Activated CD4-positive, alpha-beta memory T cell treated with anti-CD3 and anti-CD28 coated beads, Interleukin-2, amount 10 ng/mL, durations not matched to agents 7 days and 5 days (primary cell): ENCODE measurements around the gene SLCO3A1. TPM values are rescaled to one million over a fixed set of nuclear protein-coding genes. Genes with fewer than 3 reads are reported as not detected.

Experiments used
- CTCF ChIA-PET: fragments of 350-600 bp; sonication (Branson Sonifier 250); formaldehyde crosslinking; loops from one replicate; lab custom pipeline; 2021; ENCODE audit warnings: antibody characterized with exemption, inconsistent platforms; lab: Charles Lee
- POLR2A ChIA-PET: fragments of 350-600 bp; sonication (Branson Sonifier 250); formaldehyde crosslinking; loops from one replicate; lab custom pipeline; 2021; ENCODE audit warnings: antibody characterized with exemption; lab: Charles Lee
- DNase-seq: peaks from one replicate; pipeline ENCODE4 v3.0.0-alpha.2; 2020
- H3K27ac Mint-ChIP-seq: one replicate; pipeline ENCODE4 v1.8.0; 2021; ENCODE audit warnings: mild to moderate bottlenecking, mixed read lengths
- H3K27me3 Mint-ChIP-seq: one replicate; pipeline ENCODE4 v1.8.0; 2021; ENCODE audit warnings: mixed read lengths
- H3K36me3 Mint-ChIP-seq: one replicate; pipeline ENCODE4 v1.8.0; 2021; ENCODE audit warnings: low read depth, mixed read lengths
- H3K4me1 Mint-ChIP-seq: one replicate; pipeline ENCODE4 v1.8.0; 2021; ENCODE audit warnings: mixed read lengths
- H3K4me3 Mint-ChIP-seq: one replicate; pipeline ENCODE4 v1.8.0; 2021; ENCODE audit warnings: mild to moderate bottlenecking, mixed read lengths
- H3K9me3 Mint-ChIP-seq: one replicate; pipeline ENCODE4 v1.8.0; 2021; ENCODE audit warnings: mixed read lengths
- total RNA-seq, 2 experiments: library from RNA; stranded (reverse); gene quantifications; one replicate each; pipeline ENCODE4 v1.2.3, GENCODE V29; 2021

Gene SLCO3A1
- total RNA-seq = 10 to 100 TPM; 48.8 to 52.6 TPM

DNA sequence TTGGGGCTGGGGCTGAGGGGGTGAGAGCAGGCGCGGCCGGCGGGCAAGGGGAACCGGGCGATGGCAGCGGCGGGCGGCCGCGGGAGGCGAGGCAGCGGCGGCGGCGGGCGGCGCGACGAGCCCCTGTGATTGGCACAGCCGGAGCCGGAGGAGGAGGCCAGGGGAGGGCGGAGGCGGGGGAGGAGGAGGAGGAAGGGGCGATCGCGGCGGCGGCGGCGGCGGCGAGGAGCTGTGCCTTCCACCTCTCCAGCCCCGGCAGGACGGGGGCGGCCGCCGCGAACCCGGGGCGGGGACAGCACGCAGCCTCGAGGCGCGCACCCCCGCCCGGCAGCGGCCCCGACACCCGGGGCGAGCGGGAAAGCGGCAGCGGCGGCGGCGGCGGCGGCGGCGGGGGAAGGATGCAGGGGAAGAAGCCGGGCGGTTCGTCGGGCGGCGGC lies at the start of gene SLCO3A1:
TSS of gene SLCO3A1 (plus strand) at position 198 of the 437 bp plus-strand sequence.
- DNase-seq = peak; percentile 78
- no peaks in the 10 kb centered on the region for H3K27me3 Mint-ChIP-seq
- no peaks in the 10 kb centered on the region for H3K9me3 Mint-ChIP-seq
- ChIA-PET CTCF (interaction anchor here (0.8 to 4.8 kb wide), 10 partner anchors 9 to 544 kb away, joined by 3 to 30 read pairs (median 5); no protein-coding TSS in a partner anchor), POLR2A (interaction anchor here (0.6 to 4.7 kb wide), 10 partner anchors 12 to 1029 kb away, joined by 3 to 47 read pairs (median 3); no protein-coding TSS in a partner anchor)
- H3K4me3 Mint-ChIP-seq = peak within 1 kb of the TSS; percentile 83
- H3K4me1 Mint-ChIP-seq = peaks cover 65% of the 10 kb centered on the region
- peaks cover 10% of the 10 kb centered on the region for H3K36me3 Mint-ChIP-seq
- peak within 1 kb of the TSS; percentile 87 for H3K27ac Mint-ChIP-seq

DNA sequence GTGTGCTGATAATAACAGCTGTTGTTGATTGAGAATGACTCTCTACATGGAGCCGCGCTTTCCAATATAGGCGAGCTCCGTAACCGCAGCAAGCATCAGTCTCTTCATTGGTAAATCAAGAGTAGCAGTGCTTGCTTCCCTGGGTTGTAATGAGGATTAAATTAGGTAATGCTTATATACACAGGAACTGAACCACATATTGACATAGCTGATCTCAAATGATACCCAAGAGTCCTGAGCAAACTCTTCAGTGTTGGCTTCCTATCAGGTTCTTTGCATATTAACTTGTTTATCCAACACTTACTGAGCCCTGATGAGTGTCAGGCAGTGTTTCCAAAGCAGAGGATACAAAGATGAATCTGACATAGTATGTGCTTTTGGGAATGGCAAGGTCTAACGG lies 46.4 kb upstream of the SLCO3A1 start:
- CTCF ChIA-PET = no interaction called here
- Mint-ChIP-seq H3K27me3 (peaks cover 15% of the 10 kb centered on the region), H3K27ac (no peak overlapping the region), H3K9me3 (no peaks in the 10 kb centered on the region), H3K36me3 (no peaks in the 10 kb centered on the region), H3K4me3 (no peak overlapping the region), H3K4me1 (no peaks in the 10 kb centered on the region)
- no peak for DNase-seq
- POLR2A ChIA-PET = no interaction called here

DNA sequence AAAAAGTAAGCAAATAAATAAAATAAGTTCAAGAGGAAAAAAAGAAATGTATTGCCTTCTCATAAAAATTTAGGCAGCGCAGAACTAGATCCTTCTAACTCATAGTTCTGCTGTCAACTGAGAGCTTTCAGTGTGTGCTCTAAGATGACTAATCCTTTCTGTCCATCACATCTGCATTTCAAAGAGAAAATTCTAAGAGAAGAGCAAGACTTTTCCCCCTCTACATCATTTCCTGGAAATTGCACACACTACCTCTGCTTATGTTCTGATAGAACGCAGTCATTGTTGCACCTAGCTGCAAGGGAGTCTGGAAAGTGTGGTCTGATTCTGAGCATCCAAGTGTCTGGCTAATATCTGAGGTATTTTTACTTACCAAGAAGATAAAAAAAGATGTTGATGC lies 39.6 kb upstream of the SLCO3A1 start:
- H3K36me3 Mint-ChIP-seq = no peaks in the 10 kb centered on the region
- no peak overlapping the region for H3K4me3 Mint-ChIP-seq
- DNase-seq = no peak
- H3K9me3 Mint-ChIP-seq = peaks cover 4% of the 10 kb centered on the region
- POLR2A ChIA-PET = no interaction called here
- H3K27me3 Mint-ChIP-seq = peaks cover 6% of the 10 kb centered on the region
- H3K4me1 Mint-ChIP-seq = no peaks in the 10 kb centered on the region
- CTCF ChIA-PET = no interaction called here
- H3K27ac Mint-ChIP-seq = no peak overlapping the region

DNA sequence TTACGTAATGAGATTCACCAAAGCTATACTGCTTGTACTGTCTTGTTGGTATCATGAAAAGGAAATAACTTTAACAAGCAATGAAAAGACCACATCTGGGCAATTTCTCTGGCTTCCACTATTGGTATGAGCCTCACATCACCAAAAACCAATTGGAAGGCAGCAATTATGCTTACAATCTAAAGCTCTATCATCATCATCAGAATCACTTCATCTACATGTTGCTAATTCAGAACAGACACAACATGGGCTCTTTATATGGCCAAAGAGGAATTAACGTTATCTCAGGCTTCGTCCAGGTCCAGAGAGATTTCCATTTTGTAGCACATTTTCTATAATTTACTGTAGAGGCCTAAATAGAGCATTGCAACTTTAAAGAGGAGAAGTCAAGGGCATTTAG lies 36.6 kb upstream of the SLCO3A1 start:
- no peak for DNase-seq
- Mint-ChIP-seq H3K36me3 (no peaks in the 10 kb centered on the region), H3K4me3 (no peak overlapping the region), H3K27me3 (peaks cover 6% of the 10 kb centered on the region), H3K4me1 (no peaks in the 10 kb centered on the region), H3K27ac (no peak overlapping the region), H3K9me3 (peaks cover 4% of the 10 kb centered on the region)
- ChIA-PET CTCF (no interaction called here), POLR2A (no interaction called here)

DNA sequence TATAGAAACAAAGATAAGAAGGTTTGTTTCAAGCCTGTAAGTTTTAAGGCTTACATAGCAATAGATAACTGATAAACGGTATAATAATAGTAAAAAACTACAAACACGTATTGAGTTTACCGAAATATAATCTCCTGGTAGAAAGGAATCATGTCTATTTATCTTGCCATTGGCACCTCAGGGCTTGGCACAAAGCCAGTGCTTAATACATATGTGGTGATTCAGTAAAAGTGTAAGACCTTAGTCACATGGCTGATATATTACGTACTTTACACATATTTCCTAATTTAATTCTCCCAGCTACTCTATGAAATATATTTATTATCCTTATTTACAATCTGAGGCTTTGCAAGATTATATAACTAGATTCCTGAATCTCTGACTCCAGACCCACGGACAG lies 32.0 kb upstream of the SLCO3A1 start:
- Mint-ChIP-seq H3K4me1 (no peaks in the 10 kb centered on the region), H3K9me3 (no peaks in the 10 kb centered on the region), H3K27ac (no peak overlapping the region), H3K36me3 (no peaks in the 10 kb centered on the region), H3K27me3 (peaks cover 6% of the 10 kb centered on the region), H3K4me3 (no peak overlapping the region)
- CTCF ChIA-PET = interaction anchor here (0.6 to 1.4 kb wide), 3 partner anchors 28 to 519 kb away, joined by 3 read pairs; no protein-coding TSS in a partner anchor
- no peak for DNase-seq
- POLR2A ChIA-PET = no interaction called here

DNA sequence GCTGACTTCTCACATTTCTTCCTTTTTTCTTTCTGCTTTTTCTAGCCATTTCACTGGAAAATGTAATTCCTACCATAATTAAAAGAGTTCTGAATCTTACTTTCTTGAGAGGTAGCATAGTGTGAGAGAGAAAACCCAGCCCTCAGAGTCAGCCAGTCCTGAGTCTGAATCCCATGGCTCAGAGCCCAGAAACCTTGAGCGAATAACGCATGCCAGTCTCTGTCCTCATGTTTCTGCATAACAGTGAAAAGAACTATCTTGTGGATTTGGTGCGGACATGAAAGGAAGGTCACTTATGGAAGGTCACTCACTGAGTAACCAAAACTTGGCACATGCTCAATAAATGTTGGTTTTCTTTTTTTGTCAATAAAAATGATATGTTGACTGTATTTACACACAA lies 29.3 kb upstream of the SLCO3A1 start:
- no peaks in the 10 kb centered on the region for H3K36me3 Mint-ChIP-seq
- ChIA-PET POLR2A (no interaction called here), CTCF (no interaction called here)
- H3K4me1 Mint-ChIP-seq = no peaks in the 10 kb centered on the region
- H3K27me3 Mint-ChIP-seq = peaks cover 6% of the 10 kb centered on the region
- no peak overlapping the region for H3K27ac Mint-ChIP-seq
- no peak for DNase-seq
- H3K4me3 Mint-ChIP-seq = no peak overlapping the region
- no peaks in the 10 kb centered on the region for H3K9me3 Mint-ChIP-seq

DNA sequence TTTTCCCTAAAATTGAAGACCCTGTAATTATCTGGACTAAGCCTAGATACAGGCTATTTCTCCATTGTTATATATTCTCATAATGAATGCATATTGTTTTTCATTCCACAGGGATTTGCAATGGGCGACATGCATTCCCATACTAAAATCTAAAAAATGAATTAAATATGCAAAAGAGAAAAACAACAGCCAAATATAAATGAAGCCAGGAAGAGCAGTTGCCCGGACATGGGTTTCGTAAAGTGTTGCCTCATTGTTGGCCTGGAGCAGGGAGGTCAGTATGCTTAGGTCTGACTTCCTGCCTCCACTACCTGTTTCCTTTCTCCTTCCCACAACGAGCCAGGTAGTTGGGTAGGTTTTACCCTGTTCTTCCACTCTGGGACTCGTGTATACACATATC lies 27.1 kb upstream of the SLCO3A1 start:
- POLR2A ChIA-PET = no interaction called here
- Mint-ChIP-seq H3K27ac (no peak overlapping the region), H3K4me3 (no peak overlapping the region), H3K36me3 (no peaks in the 10 kb centered on the region), H3K4me1 (no peaks in the 10 kb centered on the region), H3K9me3 (no peaks in the 10 kb centered on the region), H3K27me3 (no peaks in the 10 kb centered on the region)
- CTCF ChIA-PET = no interaction called here
- DNase-seq = no peak

DNA sequence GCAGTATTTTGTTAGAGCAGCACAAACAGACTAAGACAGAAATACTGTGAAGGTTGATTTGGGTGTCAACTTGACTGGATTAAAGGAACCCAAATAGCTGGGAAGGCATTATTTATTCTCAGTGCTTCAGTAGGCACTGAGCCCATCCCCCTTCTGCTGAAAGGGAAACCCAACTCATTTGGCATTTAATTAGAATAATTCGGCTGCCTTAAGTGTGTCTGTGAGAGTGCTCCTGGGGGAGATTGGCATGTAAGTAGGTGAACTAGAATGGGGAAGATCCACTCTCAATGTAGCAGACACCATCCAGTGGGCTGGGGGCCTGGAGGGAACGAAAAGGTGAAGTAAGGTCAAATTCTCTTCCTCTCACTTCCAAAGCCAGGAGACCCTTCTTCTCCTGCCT lies 20.5 kb upstream of the SLCO3A1 start:
- H3K36me3 Mint-ChIP-seq = no peaks in the 10 kb centered on the region
- peaks cover 7% of the 10 kb centered on the region for H3K27me3 Mint-ChIP-seq
- no peak overlapping the region for H3K27ac Mint-ChIP-seq
- H3K4me3 Mint-ChIP-seq = no peak overlapping the region
- no peaks in the 10 kb centered on the region for H3K9me3 Mint-ChIP-seq
- no peaks in the 10 kb centered on the region for H3K4me1 Mint-ChIP-seq
- CTCF ChIA-PET = no interaction called here
- POLR2A ChIA-PET = no interaction called here
- no peak for DNase-seq

DNA sequence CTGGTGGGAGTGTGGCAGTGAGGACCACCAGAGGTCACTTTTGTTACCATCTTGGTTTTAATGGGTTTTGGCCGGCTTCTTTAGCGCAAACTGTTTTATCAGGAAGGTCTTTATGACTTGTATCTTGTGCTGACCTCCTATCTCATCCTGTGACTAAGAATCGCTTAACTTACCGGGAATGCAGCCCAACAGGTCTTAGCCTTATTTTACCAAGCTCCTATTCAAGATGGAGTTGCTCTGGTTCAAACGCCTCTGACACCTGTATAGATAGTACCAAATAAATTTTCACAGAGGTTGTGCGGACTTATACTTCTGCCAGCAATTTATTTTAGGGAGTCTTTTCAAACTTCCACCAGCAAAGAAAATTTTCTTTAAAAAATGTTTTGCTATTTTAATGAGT lies 13.6 kb upstream of the SLCO3A1 start:
- no peaks in the 10 kb centered on the region for H3K36me3 Mint-ChIP-seq
- no peak overlapping the region for H3K27ac Mint-ChIP-seq
- POLR2A ChIA-PET = no interaction called here
- peaks cover 32% of the 10 kb centered on the region for H3K27me3 Mint-ChIP-seq
- H3K9me3 Mint-ChIP-seq = no peaks in the 10 kb centered on the region
- H3K4me3 Mint-ChIP-seq = no peak overlapping the region
- no peaks in the 10 kb centered on the region for H3K4me1 Mint-ChIP-seq
- no peak for DNase-seq
- CTCF ChIA-PET = interaction anchor here (1.5 kb wide), 1 partner anchor 10 kb away, joined by 3 read pairs; no protein-coding TSS in a partner anchor

DNA sequence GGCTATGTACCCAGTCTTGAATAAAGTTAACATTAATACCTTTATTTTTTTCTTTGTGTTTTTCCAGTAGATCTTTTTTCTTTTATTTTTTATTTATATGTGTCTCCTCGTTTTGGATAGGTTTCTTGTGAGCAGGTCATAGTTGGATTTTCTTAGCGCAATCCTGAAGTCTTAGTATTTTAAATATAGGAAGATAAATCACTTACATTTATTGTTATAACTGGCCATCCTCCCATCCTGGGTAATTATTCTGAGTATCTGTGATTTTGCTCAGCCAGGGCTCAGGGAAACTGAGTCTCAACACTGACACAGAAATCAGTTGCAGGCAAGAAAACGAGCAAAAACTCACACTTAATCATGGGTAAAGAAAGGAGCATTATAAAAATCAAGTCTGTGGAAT lies 11.6 kb upstream of the SLCO3A1 start:
- Mint-ChIP-seq H3K4me3 (no peak overlapping the region), H3K27me3 (peaks cover 25% of the 10 kb centered on the region), H3K9me3 (no peaks in the 10 kb centered on the region), H3K4me1 (no peaks in the 10 kb centered on the region), H3K36me3 (no peaks in the 10 kb centered on the region), H3K27ac (no peak overlapping the region)
- POLR2A ChIA-PET = no interaction called here
- CTCF ChIA-PET = no interaction called here
- no peak for DNase-seq

DNA sequence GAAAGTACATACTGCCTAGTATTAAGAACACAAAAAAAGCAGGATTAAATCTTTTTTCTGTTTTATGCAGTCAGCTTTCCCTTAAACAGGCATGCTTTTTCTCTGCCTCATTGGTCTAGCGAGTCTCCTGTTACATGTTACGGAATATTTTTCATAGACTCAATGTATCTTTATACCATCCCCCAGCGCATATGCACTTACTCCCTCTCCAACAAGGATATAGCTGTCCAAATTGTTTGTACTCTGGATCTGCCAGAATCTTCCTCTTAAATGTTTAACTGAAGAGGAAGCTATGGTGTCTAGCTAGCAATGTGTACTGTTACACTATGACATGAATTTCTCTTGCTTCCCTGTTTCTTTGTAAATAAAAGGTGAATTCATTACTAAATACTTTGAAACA lies 9.2 kb upstream of the SLCO3A1 start:
- ChIA-PET CTCF (interaction anchor here (0.8 to 1.0 kb wide), 3 partner anchors 9 to 14 kb away, joined by 3 to 4 read pairs (median 3); partner anchors contain the start of gene SLCO3A1), POLR2A (interaction anchor here (0.7 to 0.8 kb wide), 2 partner anchors 8 to 10 kb away, joined by 3 read pairs; no protein-coding TSS in a partner anchor)
- H3K4me1 Mint-ChIP-seq = peaks cover 4% of the 10 kb centered on the region

DNA sequence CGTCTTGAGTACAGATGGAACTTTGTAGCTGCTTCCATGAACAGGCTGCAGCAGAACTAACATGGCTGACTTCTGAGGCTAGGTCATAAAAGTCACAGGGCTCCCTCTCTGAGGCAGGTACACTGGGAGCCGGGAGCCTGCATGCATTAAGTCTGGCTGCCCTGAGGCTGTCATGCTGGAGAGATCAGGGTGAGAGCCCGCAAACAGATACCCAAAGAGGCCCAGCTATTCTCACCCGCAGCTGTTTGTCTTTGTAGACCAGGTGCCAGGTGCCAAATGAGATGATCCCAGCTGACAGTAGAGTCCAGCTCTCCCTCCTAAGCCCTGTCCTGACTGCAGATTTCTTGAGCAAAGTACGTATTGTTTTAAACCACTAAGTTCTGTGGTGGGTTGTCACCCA lies 8.6 kb upstream of the SLCO3A1 start:
- ChIA-PET POLR2A (interaction anchor here (0.8 kb wide), 1 partner anchor 10 kb away, joined by 3 read pairs; no protein-coding TSS in a partner anchor), CTCF (interaction anchor here (0.6 to 1.0 kb wide), 3 partner anchors 9 to 501 kb away, joined by 3 to 4 read pairs (median 3); partner anchors contain the start of gene SLCO3A1)
- Mint-ChIP-seq H3K27me3 (peaks cover 21% of the 10 kb centered on the region), H3K9me3 (no peaks in the 10 kb centered on the region), H3K4me3 (no peak overlapping the region), H3K27ac (no peak overlapping the region), H3K36me3 (no peaks in the 10 kb centered on the region), H3K4me1 (peaks cover 9% of the 10 kb centered on the region)
- DNase-seq = no peak

More for the DNA sequence above, 9.2 kb upstream of the SLCO3A1 start:
- Mint-ChIP-seq H3K27ac (no peak overlapping the region), H3K27me3 (peaks cover 25% of the 10 kb centered on the region), H3K9me3 (no peaks in the 10 kb centered on the region), H3K4me3 (no peak overlapping the region), H3K36me3 (no peaks in the 10 kb centered on the region)
- no peak for DNase-seq

DNA sequence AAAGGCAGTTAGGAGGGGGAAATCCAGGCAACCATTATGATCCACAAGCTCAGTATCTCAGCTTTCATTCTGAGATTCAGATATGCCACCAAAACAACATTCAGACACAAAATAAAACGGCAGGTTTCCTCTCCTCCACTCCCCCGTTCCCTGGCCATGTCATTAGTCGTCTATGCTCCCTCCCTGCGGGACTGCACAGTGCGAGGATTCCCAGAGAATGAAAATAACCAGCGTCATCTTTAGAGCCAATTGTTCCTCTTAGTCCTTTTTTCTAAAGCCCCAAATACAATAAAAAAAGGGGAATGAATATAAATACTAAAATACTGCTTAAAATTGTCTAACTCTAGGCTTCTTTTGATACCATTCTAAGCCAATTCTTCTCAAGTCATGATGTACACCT lies 7.8 kb upstream of the SLCO3A1 start:
- no peak overlapping the region for H3K4me3 Mint-ChIP-seq
- CTCF ChIA-PET = interaction anchor here (0.6 kb wide), 1 partner anchor 502 kb away, joined by 3 read pairs; no protein-coding TSS in a partner anchor
- no peaks in the 10 kb centered on the region for H3K9me3 Mint-ChIP-seq

DNA sequence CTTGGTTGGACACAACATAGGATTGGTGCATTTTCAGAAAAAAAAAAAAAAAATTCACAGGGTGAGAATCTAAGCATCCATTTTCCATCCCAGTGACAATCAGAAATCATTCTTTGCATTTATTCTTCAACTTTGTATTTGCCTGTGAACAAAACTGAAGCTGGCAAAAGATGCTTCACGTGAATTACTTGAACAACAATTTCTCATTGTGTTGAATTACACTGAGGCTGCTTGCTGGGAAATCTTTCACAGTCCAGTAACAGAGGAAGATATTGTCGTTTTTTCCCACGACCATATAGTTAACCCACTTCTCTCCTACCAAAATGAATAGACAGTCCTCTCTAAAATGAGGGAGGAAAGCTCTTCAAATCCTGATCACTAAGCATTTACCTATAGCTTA lies 4.3 kb upstream of the SLCO3A1 start:
- H3K27ac Mint-ChIP-seq = no peak overlapping the region
- ChIA-PET CTCF (interaction anchor here (0.6 to 4.2 kb wide), 15 partner anchors 8 to 545 kb away, joined by 3 to 27 read pairs (median 4); no protein-coding TSS in a partner anchor), POLR2A (no interaction called here)
- H3K4me3 Mint-ChIP-seq = no peak overlapping the region
- H3K36me3 Mint-ChIP-seq = no peaks in the 10 kb centered on the region
- no peaks in the 10 kb centered on the region for H3K9me3 Mint-ChIP-seq
- no peak for DNase-seq
- peaks cover 26% of the 10 kb centered on the region for H3K4me1 Mint-ChIP-seq
- peaks cover 4% of the 10 kb centered on the region for H3K27me3 Mint-ChIP-seq

More for the DNA sequence above, 7.8 kb upstream of the SLCO3A1 start:
- no peak overlapping the region for H3K27ac Mint-ChIP-seq
- H3K27me3 Mint-ChIP-seq = peaks cover 16% of the 10 kb centered on the region
- POLR2A ChIA-PET = no interaction called here
- no peaks in the 10 kb centered on the region for H3K36me3 Mint-ChIP-seq
- peaks cover 13% of the 10 kb centered on the region for H3K4me1 Mint-ChIP-seq
- no peak for DNase-seq
